HG02678 (cell line): Measurements from ENCODE around the gene RTP5.
"Not testable (repeated sequence)": the region's sequence is repeated elsewhere in the genome, so short reads cannot be mapped to it uniquely, and the experiment has no call there.

Source experiments
- ATAC-seq: cut with Tn5 transposase; IDR thresholded peaks from one replicate; pipeline ENCODE4 v1.9.1; 2021; ENCODE audit warnings: mild to moderate bottlenecking, moderate library complexity; ENCODE audit not compliant: unreplicated experiment

The RTP5 gene

GRCh38 chr2:241870081-241870541 is 582 bp downstream of the RTP5 start:
- ATAC-seq: no peak

DNA sequence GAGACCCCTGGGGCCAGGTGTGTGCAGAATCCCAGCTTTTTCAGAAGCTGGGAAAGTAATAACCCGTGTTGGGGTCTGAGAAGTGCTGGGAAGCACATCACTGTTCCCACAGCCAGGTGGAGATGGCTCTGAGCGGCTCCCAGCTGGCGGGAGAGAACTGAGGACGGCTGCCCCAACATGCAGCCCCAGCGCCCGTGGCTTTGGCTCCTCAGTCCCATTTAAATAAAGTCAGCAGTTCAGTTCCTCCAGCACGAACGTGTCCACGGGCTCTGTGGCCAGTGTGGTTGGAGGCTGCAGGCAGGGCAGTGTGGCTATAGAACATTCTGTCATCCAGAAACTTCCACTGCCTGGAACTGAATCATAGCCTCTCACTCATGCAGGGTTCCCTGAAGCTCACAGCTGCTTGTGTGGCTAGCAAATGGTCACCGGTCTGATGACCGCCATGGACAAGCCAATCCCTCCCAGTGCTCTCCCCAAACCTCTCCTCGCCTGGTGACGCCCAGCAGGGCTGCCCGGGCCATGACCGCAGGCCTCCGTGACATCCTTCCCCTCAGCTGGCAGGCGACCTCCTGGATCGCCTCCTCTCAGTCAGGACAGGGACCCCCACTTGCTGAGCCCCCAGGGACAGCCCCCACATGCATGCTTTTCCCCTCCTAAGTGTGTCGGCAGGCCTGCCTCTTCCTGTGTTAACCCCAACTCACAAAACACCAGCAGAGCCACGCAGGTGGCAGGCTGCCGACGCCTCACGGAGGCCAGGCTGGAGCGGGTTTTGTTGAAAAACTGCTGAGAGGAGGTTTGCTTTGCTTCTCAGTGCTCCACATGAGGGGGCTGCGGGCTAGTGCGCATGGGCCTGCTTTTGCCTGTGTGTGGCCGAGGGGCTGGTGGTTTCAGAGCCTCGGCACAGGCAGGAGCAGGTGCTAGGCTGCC is 1.3 kb downstream of the RTP5 start:
- no peak for ATAC-seq

DNA sequence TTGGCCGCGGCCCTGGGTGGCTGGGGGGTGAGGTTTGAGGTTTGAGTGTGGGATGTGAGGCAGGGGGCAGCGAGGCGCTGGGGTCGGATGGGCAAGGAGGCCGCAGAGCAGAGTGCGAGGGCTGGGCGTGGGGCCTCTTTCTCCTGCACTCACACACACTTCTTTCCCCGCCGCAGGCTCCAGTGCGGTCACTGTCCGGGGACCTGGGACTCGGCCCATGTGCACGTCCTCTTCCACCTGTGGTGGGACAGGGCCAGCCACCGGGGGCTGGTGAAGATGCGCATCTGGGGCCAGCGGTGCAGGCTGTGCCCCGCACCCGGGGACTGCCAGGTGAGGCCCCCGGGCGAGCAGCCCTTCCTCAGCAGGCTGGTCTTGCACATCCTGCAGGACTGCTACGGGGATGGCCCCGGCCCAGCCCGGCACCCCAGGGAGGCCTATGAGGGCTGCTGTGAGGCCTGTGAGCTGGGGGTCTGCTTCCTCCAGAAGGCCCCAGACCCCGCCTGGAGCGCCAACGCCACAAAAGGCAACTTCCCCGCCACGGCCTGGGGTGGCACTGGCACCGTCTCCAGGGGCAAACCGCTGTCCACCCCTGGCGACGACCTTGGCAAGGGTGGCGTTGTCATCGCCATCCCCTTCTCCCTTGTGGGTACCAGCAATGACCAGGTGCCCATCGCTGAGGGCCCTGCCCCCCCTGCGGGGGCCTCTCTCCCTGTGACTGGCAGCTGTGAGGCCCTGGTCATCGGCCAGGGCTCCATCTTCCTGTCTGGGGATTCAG is 2.2 kb downstream of the RTP5 start:
- no peak for ATAC-seq

GRCh38 chr2:241872313-241872642 is 2.7 kb downstream of the RTP5 start:
- ATAC-seq: no peak

DNA sequence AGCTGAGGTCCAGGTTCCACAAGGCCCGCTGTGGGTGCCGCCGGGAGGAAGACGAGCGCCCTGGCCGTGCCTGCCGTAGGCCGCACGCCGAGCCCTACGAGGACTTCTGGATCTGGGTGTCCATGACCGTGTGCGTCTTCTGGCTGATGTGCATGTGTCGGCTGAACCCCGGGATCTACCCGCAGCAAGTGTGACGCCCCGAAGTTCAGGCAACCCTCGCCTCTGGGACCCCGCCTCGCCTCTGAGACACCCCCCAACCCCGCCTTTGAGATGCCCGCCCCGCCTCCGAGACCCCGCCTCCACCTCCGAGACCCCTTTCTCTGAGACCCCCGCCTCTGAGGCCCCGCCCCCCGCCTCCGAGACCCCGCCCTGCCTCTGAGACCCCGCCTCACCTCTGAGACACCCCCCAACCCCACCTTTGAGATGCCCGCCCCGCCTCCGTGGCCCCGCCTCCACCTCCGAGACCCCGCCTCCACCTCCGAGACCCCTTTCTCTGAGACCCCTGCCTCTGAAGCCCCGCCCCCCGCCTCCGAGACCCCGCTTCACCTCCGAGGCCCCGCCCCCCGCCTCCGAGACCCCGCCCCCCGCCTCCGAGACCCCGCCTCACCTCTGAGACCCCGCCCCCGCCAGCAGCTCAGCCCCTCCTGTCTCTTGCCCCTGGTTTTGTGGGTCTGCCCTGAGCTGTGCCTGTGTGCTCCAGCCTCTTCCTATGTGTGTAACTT is 3.7 kb downstream of the RTP5 start:
- no peak for ATAC-seq

- ATAC-seq: no peak
These were observed 4.2 kb downstream of the RTP5 start for GRCh38 chr2:241873803-241874110.

- no peak for ATAC-seq
These were observed 4.9 kb downstream of the RTP5 start for GRCh38 chr2:241874277-241874925.

- not testable (repeated sequence) for ATAC-seq
These were observed 6.4 kb downstream of the RTP5 start for GRCh38 chr2:241875754-241876527.

GRCh38 chr2:241876528-241877196 is 7.1 kb downstream of the RTP5 start:
- no peak for ATAC-seq

DNA sequence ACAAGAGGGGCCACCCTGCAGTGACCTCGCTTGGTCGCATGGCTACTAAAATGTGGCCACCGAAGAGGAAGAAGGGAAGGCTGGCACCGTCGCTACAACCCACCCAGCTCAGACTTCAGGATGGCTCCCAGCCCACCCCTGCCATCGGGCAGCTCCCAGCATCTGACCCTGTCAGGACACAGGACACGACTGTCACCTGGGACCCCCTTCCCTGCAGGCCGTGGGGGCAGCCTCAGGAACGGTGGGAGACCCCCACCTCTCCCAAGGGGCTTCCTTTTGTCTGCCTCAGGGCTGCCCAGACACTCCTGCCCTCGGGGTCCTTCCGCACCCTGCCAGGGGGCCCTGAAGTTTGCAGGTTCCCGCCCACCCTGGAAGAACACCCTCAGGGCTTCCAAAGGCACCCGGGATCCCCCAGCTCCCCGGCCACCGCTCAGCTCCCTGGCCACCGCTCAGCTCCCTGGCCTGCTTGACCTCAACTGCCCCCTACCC is 7.7 kb downstream of the RTP5 start:
- no peak for ATAC-seq

DNA sequence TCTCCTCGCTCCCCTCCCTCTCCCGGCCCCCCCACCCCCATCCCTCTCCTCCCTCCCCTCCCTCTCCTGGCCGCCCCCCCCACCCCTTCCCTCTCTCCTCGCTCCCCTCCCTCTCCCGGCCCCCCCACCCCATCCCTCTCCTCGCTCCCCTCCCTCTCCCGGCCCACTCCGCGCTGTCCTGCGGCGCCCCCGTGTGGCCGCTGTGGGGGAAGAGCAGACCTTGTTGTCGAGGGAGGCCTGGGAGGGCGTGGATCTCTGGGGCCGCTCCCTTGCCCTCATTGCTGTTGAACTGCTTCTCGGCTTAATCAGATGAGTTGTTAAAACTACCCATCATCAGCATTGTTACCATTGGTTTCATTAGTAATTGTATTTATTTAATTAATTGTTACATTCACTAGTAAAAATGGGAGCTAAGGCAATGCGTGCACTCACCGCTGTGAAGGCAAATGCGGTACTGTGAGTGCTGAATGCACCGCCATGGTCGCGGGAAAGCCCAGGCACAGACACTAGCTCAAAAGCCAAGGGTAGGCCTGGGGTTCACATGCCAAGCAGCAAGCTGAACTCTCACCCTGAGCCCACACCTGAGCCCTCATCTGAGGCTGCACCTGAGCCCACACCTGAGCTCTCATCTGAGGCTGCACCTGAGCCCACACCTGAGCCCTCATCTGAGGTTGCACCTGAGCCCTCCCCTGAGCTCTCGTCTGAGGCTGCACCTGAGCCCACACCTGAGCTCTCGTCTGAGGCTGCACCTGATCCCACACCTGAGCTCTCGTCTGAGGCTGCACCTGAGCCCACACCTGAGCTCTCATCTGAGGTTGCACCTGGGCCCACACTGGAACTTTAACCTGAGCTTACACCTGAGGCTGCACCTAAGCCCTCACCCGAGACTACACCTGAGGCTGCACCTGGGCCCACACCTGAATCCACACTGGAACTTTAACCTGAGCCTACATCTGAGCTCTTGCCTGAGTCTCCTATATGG is 8.8 kb downstream of the RTP5 start:
- ATAC-seq: no peak

DNA sequence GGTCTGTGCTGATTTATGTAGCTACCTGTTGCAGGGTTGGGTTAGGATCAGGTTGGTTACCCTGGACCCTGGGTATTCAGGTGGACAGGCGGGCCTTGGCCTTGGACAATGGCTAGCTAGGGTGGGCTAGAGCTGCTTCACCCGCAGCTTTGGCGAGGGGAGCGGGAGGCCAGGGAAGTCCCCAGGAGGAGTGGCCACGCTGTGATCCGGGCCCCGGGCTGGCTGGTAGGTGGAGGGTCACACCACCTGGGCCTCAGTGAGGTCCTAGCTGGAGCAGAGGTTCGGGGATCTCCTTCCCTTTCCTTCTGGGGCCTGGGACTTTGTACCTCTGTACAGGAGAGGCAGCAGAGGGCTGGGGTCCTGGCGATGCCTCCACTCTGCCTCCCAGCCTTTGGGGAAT is 9.8 kb downstream of the RTP5 start:
- ATAC-seq: no peak

DNA sequence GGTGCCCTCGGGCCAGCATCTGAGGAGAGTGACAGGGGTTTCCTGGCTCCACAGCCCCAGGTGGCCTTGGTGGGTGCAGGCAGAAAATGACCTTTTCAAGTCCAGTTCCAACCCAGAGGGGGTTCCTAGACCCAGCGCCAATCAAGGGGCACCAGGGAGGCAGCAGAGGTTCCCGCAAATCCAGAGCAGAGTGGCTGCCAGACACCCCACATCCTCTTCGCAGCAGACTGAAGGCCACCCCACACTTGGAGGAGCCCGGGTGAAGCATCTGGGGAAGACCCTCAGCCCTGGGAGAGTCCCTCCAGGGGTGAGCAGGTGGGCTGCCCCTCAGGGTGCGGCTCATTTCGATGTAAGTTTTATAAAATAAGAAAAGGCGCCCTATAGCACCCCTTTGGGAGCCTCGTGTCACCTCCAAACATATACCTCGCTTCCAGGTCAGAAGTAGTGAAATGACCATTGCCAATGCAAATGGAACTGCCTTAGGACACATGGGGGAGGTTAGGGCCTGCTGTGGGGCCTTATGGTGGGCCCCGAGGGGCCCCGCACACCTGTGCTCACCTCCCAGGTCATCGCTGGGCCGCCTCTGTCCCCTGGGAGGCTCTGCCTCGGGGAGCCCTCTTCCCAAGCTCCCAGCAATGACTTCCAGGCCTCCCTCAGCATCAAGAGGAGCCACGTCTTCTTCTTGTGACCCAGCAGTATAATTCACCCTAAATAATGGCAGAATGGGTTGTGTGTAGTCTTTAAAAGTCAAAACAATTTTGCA is 11.0 kb downstream of the RTP5 start:
- ATAC-seq: no peak

- ATAC-seq: peak; percentile 58
These were observed 12.6 kb downstream of the RTP5 start for GRCh38 chr2:241882091-241882625.

- ATAC-seq: no peak
These were observed 15.4 kb downstream of the RTP5 start for GRCh38 chr2:241884951-241885290.

- ATAC-seq: no peak
These were observed 15.9 kb downstream of the RTP5 start for GRCh38 chr2:241885291-241885945.
